Gastrocnemius medialis (tissue), 4 donors: ENCODE data around the gene WDR43. TPM values are rescaled to one million over a fixed set of nuclear protein-coding genes. Genes with fewer than 3 reads are reported as not detected.

Experiments used
- ATAC-seq, 2 donors: fragments of 150-250 bp; one replicate each; pipeline ENCODE4 v1.9.1; 2016
- DNase-seq, 2 donors: peaks; one replicate each; pipeline ENCODE4 v3.0.0-alpha.2; 2019
- H3K27ac ChIP-seq, 4 donors: fragments of 200-600 bp; sonication (generic); 1 replicate in 1 of 4; 2 replicates in 3 of 4; pipeline ENCODE4 v1.5.1; 2016 to 2018; ENCODE audit warnings: mild to moderate bottlenecking in 2 of 4, moderate library complexity in 1 of 4
- H3K27me3 ChIP-seq, 3 donors: fragments of 200-600 bp; sonication (generic) in 2 of 3; 1 replicate in 1 of 3; 2 replicates in 2 of 3; pipeline versions ENCODE4 v1.5.1 to v1.6.0; 2016 to 2019; ENCODE audit warnings: mild to moderate bottlenecking in 1 of 3, moderate library complexity in 1 of 3
- H3K36me3 ChIP-seq, 2 donors: fragments of 200-600 bp; sonication (generic) in 1 of 2; one replicate each; pipeline ENCODE4 v1.5.1; 2017 to 2018
- H3K4me1 ChIP-seq, 2 donors: fragments of 200-600 bp; sonication (generic) in 1 of 2; one replicate each; pipeline ENCODE4 v1.5.1; 2016 to 2017; ENCODE audit warnings: mild to moderate bottlenecking in 2 of 2
- H3K4me3 ChIP-seq, 4 donors: fragments of 200-600 bp; sonication (generic) in 3 of 4; 1 replicate in 1 of 4; 2 replicates in 3 of 4; pipeline ENCODE4 v1.5.1; 2016 to 2019; ENCODE audit warnings: mild to moderate bottlenecking in 2 of 4
- H3K9me3 ChIP-seq, 3 donors: fragments of 200-600 bp; sonication (generic) in 2 of 3; 1 replicate in 1 of 3; 2 replicates in 2 of 3; pipeline ENCODE4 v1.5.1; 2016 to 2019
- CTCF ChIP-seq, 5 experiments: fragments of 450-650 bp in 3 of 5; fragments of 200-600 bp in 2 of 5; sonication (generic) in 2 of 5; IDR thresholded peaks in 4 of 5; conservative IDR thresholded peaks in 1 of 5; 1 replicate in 4 of 5; 2 replicates in 1 of 5; pipeline ENCODE4 v1.5.1; 2016 to 2019; ENCODE audit warnings: antibody characterized with exemption in 5 of 5, mild to moderate bottlenecking in 3 of 5, moderate library complexity in 3 of 5
- POLR2A ChIP-seq, 2 donors: fragments of 450-650 bp; IDR thresholded peaks; one replicate each; pipeline ENCODE4 v1.6.1; 2017; ENCODE audit warnings: antibody characterized with exemption in 2 of 2, mild to moderate bottlenecking in 2 of 2, moderate library complexity in 2 of 2
- in situ Hi-C, 4 donors: fragments of 200-750 bp; cut with MboI; loops; one replicate each; pipeline versions ENCODE4 v1.15.0 to v1.8.0; 2017; ENCODE audit warnings: low sequenced_read_pairs in 4 of 4
- intact Hi-C: fragments of 100-400 bp; cut with DNase I; formaldehyde crosslinking; loops from one replicate; pipeline ENCODE4 v1.15.1; 2023; ENCODE audit warnings: low total_unique reads
- total RNA-seq, 4 donors: library from RNA; depleted of rRNA; stranded (reverse); fragments of >200 nt; gene quantifications; one replicate each; pipeline versions ENCODE4 v1.1.0 to v1.2.3, GENCODE V29; 2016

WDR43 gene
- total RNA-seq, 4 donors from 2014 or later: 73.5 to 105 (median 81.1) TPM

GRCh38 chr2:28927878-28928277, 33.4 kb downstream of the WDR43 start:
- intact Hi-C loops (no loop called here), in situ Hi-C loops (no loop called here)
- ATAC-seq: no peak
- H3K27ac ChIP-seq: no peak overlapping the region
- no peaks in the 10 kb centered on the region for H3K9me3 ChIP-seq
- H3K4me1 ChIP-seq: no peaks in the 10 kb centered on the region
- H3K27me3 ChIP-seq: no peaks in the 10 kb centered on the region
- TF ChIP-seq CTCF (IDR thresholded peaks at IDR 0.05 in 4 of 5, conservative IDR thresholded peaks at IDR 0.05 in 1 of 5): no peak
- TF ChIP-seq POLR2A (IDR thresholded peaks at IDR 0.05): no peak
- no peak overlapping the region for H3K4me3 ChIP-seq
- H3K36me3 ChIP-seq: peaks cover 4 to 95% of the 10 kb centered on the region in 2 donors
- no peak for DNase-seq

- intact Hi-C loops (no loop called here), in situ Hi-C loops (no loop called here)
- H3K27ac ChIP-seq: no peak overlapping the region
- H3K9me3 ChIP-seq: no peaks in the 10 kb centered on the region
- H3K36me3 ChIP-seq: peaks cover 4 to 80% of the 10 kb centered on the region in 2 donors
- H3K4me3 ChIP-seq: no peak overlapping the region
- no peaks in the 10 kb centered on the region for H3K4me1 ChIP-seq
- TF ChIP-seq CTCF (IDR thresholded peaks at IDR 0.05 in 4 of 5, conservative IDR thresholded peaks at IDR 0.05 in 1 of 5): no peak
- TF ChIP-seq POLR2A (IDR thresholded peaks at IDR 0.05): no peak
- DNase-seq: no peak
- ATAC-seq: no peak
- H3K27me3 ChIP-seq: no peaks in the 10 kb centered on the region
Measured at GRCh38 chr2:28929581-28929980, 35.1 kb downstream of the WDR43 start.

- Histone ChIP-seq H3K9me3 (no peaks in the 10 kb centered on the region), H3K36me3 (peaks cover 4 to 81% of the 10 kb centered on the region in 2 donors), H3K4me3 (no peak overlapping the region), H3K27ac (no peak overlapping the region), H3K27me3 (no peaks in the 10 kb centered on the region), H3K4me1 (no peaks in the 10 kb centered on the region)
- TF ChIP-seq POLR2A (IDR thresholded peaks at IDR 0.05) (no peak), CTCF (IDR thresholded peaks at IDR 0.05 in 4 of 5, conservative IDR thresholded peaks at IDR 0.05 in 1 of 5) (no peak)
- ATAC-seq (no peak), DNase-seq (no peak)
- intact Hi-C loops: loop anchor here (10.0 kb wide), 1 partner anchor 85 kb away; no protein-coding TSS in a partner anchor
- in situ Hi-C loops: no loop called here
Measured at GRCh38 chr2:28930205-28930604, 35.7 kb downstream of the WDR43 start.

GRCh38 chr2:28934769-28935168, 40.3 kb downstream of the WDR43 start:
- H3K4me3 ChIP-seq: no peak overlapping the region
- no peak overlapping the region for H3K27ac ChIP-seq
- no peak for ATAC-seq
- TF ChIP-seq CTCF (IDR thresholded peaks at IDR 0.05 in 4 of 5, conservative IDR thresholded peaks at IDR 0.05 in 1 of 5) (no peak), POLR2A (IDR thresholded peaks at IDR 0.05) (no peak)
- peaks cover 4 to 73% of the 10 kb centered on the region in 2 donors for H3K36me3 ChIP-seq
- no peaks in the 10 kb centered on the region for H3K9me3 ChIP-seq
- H3K27me3 ChIP-seq: no peaks in the 10 kb centered on the region
- in situ Hi-C loops: no loop called here
- intact Hi-C loops: loop anchor here (10.0 kb wide), 1 partner anchor 90 kb away; no protein-coding TSS in a partner anchor
- DNase-seq: no peak
- H3K4me1 ChIP-seq: no peaks in the 10 kb centered on the region

- Histone ChIP-seq H3K27me3 (no peaks in the 10 kb centered on the region), H3K4me3 (no peak overlapping the region), H3K36me3 (peaks cover 0 to 77% of the 10 kb centered on the region in 2 donors), H3K9me3 (no peaks in the 10 kb centered on the region), H3K27ac (no peak overlapping the region), H3K4me1 (no peaks in the 10 kb centered on the region)
- intact Hi-C loops (no loop called here), in situ Hi-C loops (no loop called here)
- no peak for DNase-seq
- TF ChIP-seq POLR2A (IDR thresholded peaks at IDR 0.05) (no peak), CTCF (IDR thresholded peaks at IDR 0.05 in 4 of 5, conservative IDR thresholded peaks at IDR 0.05 in 1 of 5) (no peak)
- ATAC-seq: no peak
Measured at GRCh38 chr2:28941008-28941407, 46.5 kb downstream of the WDR43 start.
